GM18498 (cell line): Measurements from ENCODE around the gene RBM12.
"Not testable (repeated sequence)": the region's sequence is repeated elsewhere in the genome, so short reads cannot be mapped to it uniquely, and the experiment has no call there.

Experiments used
- ATAC-seq: cut with Tn5 transposase; IDR thresholded peaks from one replicate; pipeline ENCODE4 v1.9.1; 2021; ENCODE audit warnings: mild to moderate bottlenecking, moderate library complexity; ENCODE audit not compliant: unreplicated experiment

RBM12 gene

DNA sequence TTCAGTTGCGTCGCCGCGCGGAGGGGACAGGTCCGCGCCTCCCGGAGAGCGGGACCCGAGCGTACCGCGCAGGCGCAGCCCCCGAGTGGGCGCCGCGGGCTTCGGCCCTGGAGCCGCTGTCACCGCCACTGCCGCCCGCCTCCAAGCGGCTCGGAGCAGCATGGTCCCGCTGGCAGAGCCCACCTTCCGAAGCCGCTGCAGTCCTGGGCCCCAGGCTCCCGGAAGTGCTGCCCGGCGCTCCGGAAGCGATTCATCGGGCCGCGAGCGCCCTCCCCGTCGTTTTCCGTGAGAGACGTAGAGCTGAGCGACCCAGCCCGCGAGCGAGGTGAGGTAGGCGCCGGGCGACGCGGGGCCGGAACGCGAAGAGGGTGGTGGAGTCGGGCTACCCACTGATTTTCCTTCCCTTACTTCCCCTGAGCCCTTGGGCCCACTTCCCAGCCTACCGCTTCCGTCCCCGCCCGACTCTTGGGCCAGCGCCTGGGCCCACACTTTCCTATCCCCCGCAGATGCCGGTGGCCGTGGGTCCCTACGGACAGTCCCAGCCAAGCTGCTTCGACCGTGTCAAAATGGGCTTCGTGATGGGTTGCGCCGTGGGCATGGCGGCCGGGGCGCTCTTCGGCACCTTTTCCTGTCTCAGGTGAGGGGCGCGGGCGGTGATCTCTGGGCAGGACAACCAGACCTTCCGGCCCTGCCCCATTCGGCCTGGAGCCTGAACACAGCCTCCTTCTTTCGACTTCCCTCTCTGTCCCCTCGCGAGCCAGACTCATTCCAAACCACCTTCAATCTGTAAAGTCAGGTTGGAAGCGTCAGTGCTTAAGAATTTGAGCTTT, 34.6 kb upstream of the RBM12 start, which contains the start of the genes NFS1 and ROMO1:
Gene NFS1, minus strand, starts transcription at position 226 of the 830 bp plus-strand sequence. Its CDS starts 64 bp downstream, at position 162.
Gene ROMO1, plus strand, starts transcription at position 279 of the 830 bp plus-strand sequence. Its CDS starts 228 bp downstream, at position 507.
- ATAC-seq, result peak; percentile 85

DNA sequence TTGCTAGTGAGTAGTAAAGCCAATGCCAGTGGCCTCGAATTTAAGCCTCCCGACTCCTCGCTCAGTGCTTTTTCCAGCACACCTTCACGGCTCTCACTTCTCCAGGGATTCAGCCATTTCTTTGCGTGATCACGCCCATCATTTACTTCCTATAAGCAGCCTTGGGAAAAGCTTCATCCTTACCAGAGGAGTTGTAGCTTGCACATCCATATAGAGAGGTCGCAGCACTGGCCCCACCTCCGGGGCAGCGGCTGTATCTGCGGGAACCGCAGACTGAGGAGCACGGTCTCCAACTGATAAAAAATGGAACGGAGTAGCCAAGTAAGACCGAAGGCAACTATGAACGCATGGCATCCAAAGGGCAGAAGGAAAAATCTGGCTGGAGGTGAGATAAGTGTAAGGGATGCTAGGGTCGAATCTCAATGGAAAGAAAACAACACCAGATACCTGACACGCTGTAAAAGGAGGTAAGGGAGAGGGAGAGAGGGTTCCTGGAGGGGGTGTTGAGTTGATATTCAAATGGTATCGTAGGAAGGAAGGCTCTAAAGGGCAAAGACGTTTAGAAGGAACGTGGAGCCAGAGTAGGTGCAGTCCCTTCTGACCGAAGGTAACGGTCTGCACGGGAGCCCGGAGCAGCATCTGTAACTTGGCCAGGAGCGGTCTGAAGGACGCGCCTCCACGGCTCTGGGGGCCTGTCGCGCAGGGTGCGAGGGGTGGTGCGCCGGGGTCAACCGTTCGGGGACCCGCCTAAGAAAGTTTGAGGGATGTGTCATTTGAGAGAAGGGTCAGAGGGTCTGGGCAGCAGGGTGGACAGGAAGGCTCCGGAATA, 33.8 kb upstream of the RBM12 start:
- ATAC-seq, result peak; percentile 32

DNA sequence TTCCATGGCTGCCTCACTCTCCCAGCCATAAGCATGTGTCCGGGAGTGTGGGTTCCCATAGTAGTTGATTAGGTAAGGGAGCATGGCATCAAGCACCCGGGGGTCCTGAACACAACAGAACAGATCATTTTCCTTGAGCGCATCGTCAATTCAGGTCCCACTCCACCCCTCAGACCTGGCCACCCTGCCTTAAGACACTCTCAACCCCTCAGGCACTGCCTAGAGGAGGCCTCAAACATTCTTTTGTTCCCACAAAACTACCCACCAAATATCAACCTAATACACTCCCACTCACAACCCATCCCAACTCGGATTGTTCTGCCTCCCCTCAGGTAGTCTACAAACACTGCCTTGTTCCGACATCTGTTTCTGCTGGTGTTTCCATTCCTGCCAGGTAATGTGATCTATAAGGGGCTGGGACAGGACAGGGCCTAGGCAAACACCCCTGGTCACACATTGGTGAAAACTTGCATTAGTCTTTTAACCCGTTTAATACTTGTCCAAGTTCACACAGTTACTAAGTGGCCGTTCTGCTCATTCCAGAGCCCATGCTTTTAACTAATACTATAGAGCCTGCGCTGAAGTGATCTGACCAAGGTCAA, 33.1 kb upstream of the RBM12 start:
- ATAC-seq, result no peak

- no peak for ATAC-seq
Observed at GRCh38 chr20:35695978-35696377, 31.3 kb upstream of the RBM12 start.

DNA sequence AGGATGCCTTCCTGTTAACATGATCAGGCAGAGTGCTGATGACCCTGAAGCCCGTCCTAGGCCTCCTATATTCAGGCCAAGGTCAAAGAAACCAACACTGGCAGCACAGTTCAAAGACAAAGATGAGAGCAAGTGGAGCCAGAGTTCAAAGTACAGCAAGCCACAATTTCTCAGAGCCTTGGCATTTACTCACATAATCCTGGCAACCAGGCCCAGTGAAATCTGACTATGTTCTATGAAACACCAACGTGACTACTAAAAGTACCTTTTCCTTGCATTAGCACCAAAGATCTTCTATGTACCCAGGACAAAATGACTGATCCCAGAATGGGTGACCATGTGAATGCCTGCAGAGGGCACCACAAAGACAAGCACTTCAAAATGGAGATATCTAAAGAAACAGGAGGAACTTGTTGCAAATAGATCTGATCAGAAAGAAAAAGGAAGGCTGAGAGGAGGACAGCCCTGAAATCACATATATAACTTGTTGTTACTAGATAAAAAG, 30.6 kb upstream of the RBM12 start:
- no peak for ATAC-seq

GRCh38 chr20:35690265-35690664, 25.6 kb upstream of the RBM12 start:
- no peak for ATAC-seq

DNA sequence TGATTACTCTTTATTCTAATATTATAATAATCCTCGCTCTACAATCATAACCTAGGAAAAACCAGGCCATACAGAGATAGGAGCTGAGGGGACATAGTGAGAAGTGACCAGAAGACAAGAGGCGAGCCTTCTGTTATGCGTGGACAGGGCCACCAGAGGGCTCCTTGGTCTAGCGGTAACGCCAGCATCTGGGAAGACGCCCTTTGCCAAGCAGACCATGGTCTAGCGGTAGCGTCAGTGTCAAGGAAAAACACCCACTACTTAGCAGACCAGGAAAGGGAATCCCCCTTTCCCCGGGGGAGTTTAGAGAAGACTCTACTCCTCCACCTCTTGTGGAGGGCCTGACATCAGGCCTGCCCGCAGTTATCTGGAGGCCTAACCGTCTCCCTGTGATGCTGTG, 22.2 kb upstream of the RBM12 start:
- ATAC-seq, result not testable (repeated sequence)

DNA sequence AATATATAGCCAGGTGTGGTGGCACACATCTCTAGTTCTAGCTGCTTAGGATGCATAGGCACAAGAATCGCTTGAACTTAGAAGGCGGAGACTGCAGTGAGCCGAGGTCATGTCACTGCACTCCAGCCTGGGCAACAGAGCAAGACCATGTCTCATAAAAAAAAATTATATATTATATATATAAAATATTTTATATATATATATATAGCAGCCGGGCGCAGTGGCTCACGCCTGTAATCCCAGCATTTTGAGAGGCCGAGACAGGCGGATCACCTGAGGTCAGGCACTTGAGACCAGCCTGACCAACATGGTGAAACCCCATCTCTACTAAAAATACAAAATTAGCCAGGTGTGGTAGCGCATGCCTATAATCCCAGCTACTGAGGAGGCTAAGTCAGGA, 20.7 kb upstream of the RBM12 start:
- not testable (repeated sequence) for ATAC-seq

- no peak for ATAC-seq
Observed at GRCh38 chr20:35681960-35682359, 17.3 kb upstream of the RBM12 start.

- ATAC-seq, result no peak
Observed at GRCh38 chr20:35680452-35681183, 15.9 kb upstream of the RBM12 start.

DNA sequence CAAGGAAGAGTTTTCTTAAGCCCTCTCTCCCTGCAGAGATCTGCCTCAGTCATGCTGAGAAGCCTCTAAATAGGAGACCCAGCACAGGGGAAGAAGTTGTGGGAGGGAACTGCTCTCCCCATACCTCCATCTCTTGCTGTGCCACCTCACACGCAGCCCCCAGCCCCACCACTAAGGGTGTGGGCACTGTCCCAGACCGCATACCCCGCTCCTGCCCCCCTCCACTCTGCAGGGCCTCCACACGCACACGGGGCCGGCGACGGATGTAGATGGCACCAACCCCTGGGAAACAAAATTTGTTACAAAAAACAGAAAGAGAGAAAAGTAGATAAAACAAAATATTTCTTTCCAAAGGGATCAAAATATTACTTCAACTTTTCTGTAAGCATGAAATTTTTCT, 10.2 kb upstream of the RBM12 start:
- no peak for ATAC-seq

DNA sequence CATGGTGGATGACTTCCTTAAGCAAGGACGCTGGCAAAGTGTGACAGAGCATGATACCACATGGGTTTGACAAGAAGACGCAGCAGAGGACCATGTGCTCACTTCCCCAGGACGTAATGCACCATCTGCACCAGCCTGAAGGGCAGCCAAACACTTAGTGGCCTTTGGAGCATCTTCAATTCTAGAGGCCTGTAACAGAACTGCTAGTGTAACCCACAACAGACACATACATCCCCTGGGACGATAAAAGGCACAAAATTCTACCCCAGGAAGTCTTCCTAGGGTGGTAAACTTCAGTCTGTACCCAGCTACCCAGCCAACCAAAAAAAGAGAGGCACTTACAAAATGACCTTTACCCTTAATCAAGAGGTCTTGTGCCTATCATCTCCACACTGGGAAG, 9.2 kb upstream of the RBM12 start:
- ATAC-seq, result no peak

DNA sequence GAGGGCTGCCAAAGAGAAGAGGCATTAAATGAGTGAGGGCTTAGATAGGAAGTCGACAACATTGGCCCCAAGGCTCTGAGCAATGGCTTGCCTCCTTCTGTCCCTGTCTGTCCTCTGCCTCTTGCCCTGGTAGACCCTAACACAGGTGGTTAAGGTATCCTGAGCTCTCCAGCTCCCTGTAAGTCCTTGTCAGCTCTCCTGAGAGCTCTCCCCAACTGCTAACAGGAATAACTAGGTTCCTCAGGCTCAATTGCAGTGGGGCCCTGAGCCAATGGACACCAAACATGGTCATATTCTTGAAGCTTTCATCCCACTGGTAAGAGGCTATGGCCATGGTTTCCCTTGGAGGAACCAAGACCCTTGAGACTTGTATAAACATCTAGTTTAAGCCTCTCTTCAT, 5.0 kb upstream of the RBM12 start:
- ATAC-seq, result no peak

DNA sequence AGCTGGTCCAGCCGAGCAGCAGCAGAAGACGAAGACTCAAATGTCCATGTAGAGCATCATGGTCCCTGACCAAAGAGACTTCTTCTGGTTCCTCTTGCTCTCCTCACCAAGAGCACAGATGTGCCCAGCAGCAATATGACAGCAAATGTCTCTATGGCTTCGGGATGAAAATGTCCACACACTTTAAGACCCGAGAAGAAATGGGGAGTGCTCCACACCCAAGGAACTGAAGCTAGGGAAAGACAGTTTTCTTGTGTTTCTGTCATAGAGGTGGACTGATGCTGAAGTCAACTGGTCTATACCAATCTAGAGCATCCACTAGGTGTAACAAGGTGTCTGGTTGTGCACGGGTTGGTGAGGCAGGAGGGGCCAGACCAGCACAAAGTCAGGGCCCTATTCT, 4.5 kb upstream of the RBM12 start:
- no peak for ATAC-seq

GRCh38 chr20:35665949-35666288, 1.2 kb upstream of the RBM12 start:
- no peak for ATAC-seq

- ATAC-seq, result peak; percentile 43
Observed at GRCh38 chr20:35663516-35664465, 909 bp downstream of the RBM12 start.

GRCh38 chr20:35662551-35662950, 2.1 kb downstream of the RBM12 start:
- no peak for ATAC-seq

DNA sequence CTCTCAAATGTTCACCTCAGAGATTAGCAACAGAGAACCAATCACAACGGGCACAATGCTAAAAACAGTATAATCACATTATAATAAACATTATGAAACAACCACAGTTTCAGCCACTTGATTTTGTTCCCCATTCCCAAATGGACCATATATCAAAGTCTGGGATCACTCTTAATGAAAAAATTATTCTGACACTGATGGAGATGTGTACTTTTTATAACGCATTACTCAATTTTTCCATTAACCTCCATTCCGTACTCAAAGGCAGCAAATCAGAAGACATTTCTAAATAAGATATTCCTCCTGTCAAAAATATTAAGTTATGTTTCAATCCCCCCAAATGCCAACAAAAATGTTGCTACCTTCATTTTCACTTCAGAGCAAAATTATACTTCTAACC, 2.8 kb downstream of the RBM12 start:
- ATAC-seq, result no peak

DNA sequence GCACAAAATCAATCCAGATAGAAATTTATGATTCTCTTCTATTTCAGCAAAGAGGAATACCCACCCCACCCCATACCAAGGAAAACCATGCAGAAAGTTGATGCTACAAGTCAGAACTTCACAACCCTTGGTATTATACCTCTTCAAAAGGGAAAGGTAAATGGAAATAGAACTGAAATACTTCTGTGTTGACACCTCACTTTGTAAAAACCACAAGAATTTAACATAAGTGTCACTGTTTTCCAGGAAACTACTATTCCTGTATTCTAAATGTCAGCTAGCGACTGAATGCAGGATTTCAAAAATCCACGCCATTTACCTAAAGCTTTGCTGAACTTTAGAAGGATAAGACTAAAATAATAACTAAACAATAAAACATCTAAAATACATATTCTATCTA, 3.6 kb downstream of the RBM12 start:
- no peak for ATAC-seq
